Kasumi-1 (cell line): Measurements from ENCODE around the gene CUBN.

ENCODE experiments used
- DNase-seq, 2 experiments: peaks; one replicate each; lab custom pipeline; 2025; lab: John Stamatoyannopoulos, UW

Gene CUBN

GRCh38 chr10:17101910-17102266 is 27.7 kb downstream of the CUBN start:
- no peak for DNase-seq

GRCh38 chr10:17101257-17101909 is 28.2 kb downstream of the CUBN start:
- no peak for DNase-seq

GRCh38 chr10:17100586-17100985 is 29.0 kb downstream of the CUBN start:
- no peak for DNase-seq

- DNase-seq: no peak
Observed at GRCh38 chr10:17098012-17098411, 31.6 kb downstream of the CUBN start.

GRCh38 chr10:17094844-17095243 is 34.8 kb downstream of the CUBN start:
- DNase-seq: no peak

GRCh38 chr10:17092986-17093803 is 36.4 kb downstream of the CUBN start:
- no peak for DNase-seq

GRCh38 chr10:17092216-17092944 is 37.2 kb downstream of the CUBN start:
- DNase-seq: no peak

- DNase-seq: no peak
Observed at GRCh38 chr10:17088118-17088806, 41.3 kb downstream of the CUBN start.

GRCh38 chr10:17086865-17087367 is 42.7 kb downstream of the CUBN start:
- DNase-seq: no peak

- DNase-seq: no peak
Observed at GRCh38 chr10:17085011-17085725, 44.4 kb downstream of the CUBN start.

- no peak for DNase-seq
Observed at GRCh38 chr10:17084258-17084657, 45.4 kb downstream of the CUBN start.

- no peak for DNase-seq
Observed at GRCh38 chr10:17081431-17081830, 48.2 kb downstream of the CUBN start.

- no peak for DNase-seq
Observed at GRCh38 chr10:17077890-17078289, 51.7 kb downstream of the CUBN start.

- no peak for DNase-seq
Observed at GRCh38 chr10:17077346-17077781, 52.2 kb downstream of the CUBN start.

GRCh38 chr10:17076626-17077345 is 52.8 kb downstream of the CUBN start:
- no peak for DNase-seq

GRCh38 chr10:17075533-17076359 is 53.9 kb downstream of the CUBN start:
- DNase-seq: no peak

- DNase-seq: no peak
Observed at GRCh38 chr10:17074541-17074847, 55.1 kb downstream of the CUBN start.

- DNase-seq: no peak
Observed at GRCh38 chr10:17073725-17074540, 55.7 kb downstream of the CUBN start.

GRCh38 chr10:17068953-17069352 is 60.7 kb downstream of the CUBN start:
- no peak for DNase-seq
